PC-3 (cell line): Measurements from ENCODE around the gene GPC5.

Source experiments
- CTCF ChIP-seq: fragments of 300-600 bp; sonication (generic); conservative IDR thresholded peaks from 2 replicates; pipeline ENCODE4 v1.5.1; 2017; ENCODE audit warnings: antibody characterized with exemption, low read depth, mild to moderate bottlenecking, low read length
- EZH2 ChIP-seq: fragments of 300-600 bp; sonication (generic); IDR thresholded peaks from one replicate; pipeline ENCODE4 v1.6.1; 2017; ENCODE audit warnings: antibody characterized with exemption, mild to moderate bottlenecking, low read length; ENCODE audit not compliant: unreplicated experiment
- EZH2phosphoT487 ChIP-seq: fragments of 300-600 bp; sonication (generic); IDR thresholded peaks from 2 replicates; pipeline ENCODE4 v1.6.1; 2018; ENCODE audit warnings: mild to moderate bottlenecking, antibody characterized with exemption, low read length, borderline replicate concordance

GRCh38 chr13:91774397-91774796 is 376.0 kb downstream of the GPC5 start:
- TF ChIP-seq CTCF = no peak
- no peak for TF ChIP-seq EZH2
- no peak for TF ChIP-seq EZH2phosphoT487
